Hematopoietic multipotent progenitor cell treated with erythropoietin and hydrocortisone succinate and interleukin-3 and kit ligand, for 6 days (in vitro differentiated cells): ENCODE results near the gene EEA1.

Experiments
- DNase-seq: peaks from one replicate; pipeline ENCODE4 v3.0.0-alpha.2; 2015

Gene EEA1

DNA sequence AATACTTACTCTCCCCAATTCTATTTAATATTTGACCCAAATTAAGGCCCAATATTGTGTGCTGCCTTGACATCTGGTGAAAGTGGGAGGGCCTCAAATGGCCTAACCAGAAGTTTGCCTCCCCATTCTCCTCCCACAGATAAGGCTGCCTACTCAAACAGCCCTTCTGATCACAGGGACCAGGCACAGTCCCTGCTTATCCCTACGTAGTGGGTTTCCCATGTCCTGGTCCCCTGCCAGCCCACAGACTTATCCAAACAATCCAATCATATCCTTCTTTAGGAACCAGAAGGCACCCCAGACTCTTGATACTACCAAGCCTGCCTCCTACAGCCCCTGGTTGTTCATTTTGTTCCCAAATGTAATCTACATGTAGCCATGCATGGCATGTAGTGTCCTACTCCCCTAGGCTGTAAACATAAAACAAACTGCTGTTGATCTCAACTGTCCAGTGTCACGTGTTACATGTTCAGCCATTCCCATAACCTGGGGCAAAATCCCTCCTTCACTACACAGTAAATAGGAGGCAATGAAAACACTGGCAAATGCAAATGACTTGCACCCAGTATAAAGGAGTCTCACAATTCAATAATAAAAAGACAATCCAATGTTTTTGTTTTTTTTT lies 49.3 kb downstream of the EEA1 start:
- DNase-seq: peak; percentile 88

- peak; percentile 33 for DNase-seq
These were observed 51.2 kb downstream of the EEA1 start for GRCh38 chr12:92877904-92878303.

GRCh38 chr12:92876496-92876895 lies 52.6 kb downstream of the EEA1 start:
- peak; percentile 85 for DNase-seq

GRCh38 chr12:92871116-92871515 lies 58.0 kb downstream of the EEA1 start:
- no peak for DNase-seq

GRCh38 chr12:92866418-92866817 lies 62.7 kb downstream of the EEA1 start:
- no peak for DNase-seq

DNA sequence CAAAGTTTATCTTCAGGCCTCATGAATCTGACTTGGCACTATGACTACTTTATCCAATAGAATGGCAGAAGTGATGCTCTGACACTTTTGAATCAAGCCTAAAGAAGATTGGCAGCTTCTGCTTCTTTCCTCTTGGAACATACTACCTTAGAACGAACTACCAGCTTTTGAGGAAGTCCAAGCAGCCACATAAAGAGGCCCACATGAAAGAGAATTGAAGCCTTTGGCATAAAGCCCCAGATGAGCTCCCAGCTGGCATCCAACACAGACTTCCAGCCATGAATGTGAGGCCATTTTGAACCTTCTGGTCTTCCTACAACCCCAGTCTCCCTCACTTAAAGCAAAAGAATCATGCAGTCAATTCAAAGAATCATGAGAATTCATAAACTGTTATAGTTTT lies 65.8 kb downstream of the EEA1 start:
- peak; percentile 25 for DNase-seq

GRCh38 chr12:92861381-92861780 lies 67.7 kb downstream of the EEA1 start:
- DNase-seq: no peak

DNA sequence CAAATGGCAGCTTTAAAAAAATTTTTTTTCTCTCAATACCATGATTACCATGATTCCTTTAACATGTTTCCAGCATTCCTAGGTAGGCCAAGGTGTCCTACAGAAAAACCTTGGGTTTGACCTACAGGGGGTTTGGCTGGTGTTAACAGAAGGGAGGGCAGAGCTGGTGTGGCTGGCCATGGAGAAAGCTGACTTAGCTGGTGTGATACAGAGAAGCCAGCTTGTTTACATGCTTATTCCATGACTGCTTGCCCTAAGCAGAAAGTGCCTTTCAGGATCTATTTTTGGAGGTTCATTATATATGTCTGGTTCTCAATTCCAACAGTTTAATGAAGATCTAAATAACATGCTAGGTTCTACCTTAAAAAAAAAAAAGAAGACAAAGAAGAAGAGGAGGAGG lies 68.6 kb downstream of the EEA1 start:
- no peak for DNase-seq

GRCh38 chr12:92859650-92860386 lies 69.3 kb downstream of the EEA1 start:
- no peak for DNase-seq

- no peak for DNase-seq
These were observed 71.3 kb downstream of the EEA1 start for GRCh38 chr12:92857818-92858217.

DNA sequence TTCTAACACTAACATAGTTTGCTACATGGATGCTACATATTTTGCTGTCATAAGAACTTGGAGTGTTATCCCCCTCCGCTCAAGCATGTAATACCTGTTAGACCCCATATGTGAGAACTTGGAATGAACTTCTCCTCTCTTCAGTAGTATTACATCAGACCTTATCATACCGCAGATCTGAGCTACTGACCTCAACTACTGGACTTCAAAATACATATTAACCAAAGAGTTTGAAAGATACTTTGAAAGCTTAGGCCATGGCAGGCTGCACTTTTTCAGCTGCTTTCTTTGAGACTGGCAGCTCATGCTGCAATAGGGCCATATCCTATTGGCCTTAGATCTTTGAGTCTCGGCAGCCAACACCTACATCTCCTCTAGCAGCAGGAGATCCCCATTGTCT lies 74.8 kb downstream of the EEA1 start:
- peak; percentile 8 for DNase-seq

- DNase-seq: no peak
These were observed 80.4 kb downstream of the EEA1 start for GRCh38 chr12:92848740-92849139.

DNA sequence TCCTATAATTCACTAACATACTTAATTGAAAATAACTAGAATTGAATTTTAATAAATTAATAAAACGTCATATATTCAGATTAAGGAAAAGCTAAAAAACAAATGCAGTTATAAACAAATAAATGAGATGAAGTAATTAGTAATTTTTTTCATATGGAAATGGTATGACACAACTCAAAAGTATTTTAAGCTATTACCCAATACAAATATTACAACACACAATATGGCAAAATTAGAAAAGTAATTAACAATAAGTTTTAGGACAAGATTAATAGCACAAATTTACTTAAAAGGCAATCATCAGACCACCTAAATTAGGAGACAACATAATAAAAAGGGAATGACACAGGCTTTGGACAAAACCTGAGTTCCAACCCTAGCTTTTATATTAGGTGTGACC lies 81.7 kb downstream of the EEA1 start:
- no peak for DNase-seq

DNA sequence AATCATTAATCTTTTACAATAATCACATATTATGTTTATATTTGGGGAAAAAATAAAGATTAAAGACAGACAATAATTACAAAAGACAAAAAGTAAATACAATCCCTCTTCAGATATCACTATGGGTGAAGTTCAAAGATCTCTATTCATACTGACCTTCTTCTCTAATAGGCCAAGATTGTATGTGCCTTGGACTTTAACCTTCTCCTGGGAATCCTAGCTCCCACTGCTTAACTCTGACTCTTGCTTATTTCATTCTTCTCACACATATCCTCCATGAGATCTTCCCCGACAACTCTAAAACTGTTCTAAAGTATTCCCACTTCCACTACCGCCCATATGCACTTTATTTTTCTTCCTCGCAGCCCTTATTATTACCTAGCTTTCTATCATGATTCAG lies 83.8 kb downstream of the EEA1 start:
- DNase-seq: no peak

DNA sequence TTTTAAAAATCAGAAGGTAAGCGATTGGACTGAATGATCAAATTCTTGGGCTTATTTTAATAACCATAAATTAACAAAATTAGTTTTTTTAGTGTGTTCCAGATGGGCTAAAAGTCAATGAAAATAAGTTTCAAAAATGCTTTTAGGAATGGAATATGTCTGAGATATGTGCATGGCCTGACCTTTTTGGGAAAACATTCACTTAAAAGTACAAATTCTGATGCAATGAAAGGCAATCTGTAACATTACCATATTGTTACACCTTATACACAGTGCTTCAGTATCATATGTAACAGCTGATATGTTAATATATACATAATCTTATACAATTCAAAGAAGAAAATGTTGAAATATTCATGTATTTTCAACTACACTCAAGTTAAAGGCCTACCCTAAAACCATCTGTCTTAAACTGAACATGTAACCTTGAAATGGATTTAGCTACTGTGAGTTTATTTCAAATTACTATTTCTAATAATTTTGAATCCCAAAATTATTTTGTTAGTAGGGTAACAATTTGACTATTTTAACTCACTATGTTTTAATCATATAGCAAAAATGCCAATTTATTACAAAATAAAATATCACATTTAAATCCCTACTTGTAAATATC lies 84.8 kb downstream of the EEA1 start:
- no peak for DNase-seq

- no peak for DNase-seq
These were observed 99.3 kb downstream of the EEA1 start for GRCh38 chr12:92829686-92830282.

DNA sequence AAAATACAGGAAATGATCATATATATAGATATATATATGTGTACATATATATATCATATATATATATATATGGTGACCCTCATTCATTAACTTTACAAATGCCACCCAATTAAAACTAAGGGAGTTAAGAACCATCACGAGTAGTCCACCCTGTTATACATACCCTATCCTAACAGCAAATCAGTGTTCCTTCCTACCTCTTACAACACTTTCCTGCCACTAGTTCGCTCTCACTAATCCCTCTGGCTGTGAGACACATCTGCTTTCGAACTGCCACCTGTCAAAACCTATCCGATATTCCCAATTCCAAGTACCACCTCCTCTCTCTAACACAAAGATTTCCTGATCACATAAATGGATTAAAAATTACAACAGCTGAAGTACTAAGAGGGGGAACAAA lies 100.5 kb downstream of the EEA1 start:
- DNase-seq: no peak

DNA sequence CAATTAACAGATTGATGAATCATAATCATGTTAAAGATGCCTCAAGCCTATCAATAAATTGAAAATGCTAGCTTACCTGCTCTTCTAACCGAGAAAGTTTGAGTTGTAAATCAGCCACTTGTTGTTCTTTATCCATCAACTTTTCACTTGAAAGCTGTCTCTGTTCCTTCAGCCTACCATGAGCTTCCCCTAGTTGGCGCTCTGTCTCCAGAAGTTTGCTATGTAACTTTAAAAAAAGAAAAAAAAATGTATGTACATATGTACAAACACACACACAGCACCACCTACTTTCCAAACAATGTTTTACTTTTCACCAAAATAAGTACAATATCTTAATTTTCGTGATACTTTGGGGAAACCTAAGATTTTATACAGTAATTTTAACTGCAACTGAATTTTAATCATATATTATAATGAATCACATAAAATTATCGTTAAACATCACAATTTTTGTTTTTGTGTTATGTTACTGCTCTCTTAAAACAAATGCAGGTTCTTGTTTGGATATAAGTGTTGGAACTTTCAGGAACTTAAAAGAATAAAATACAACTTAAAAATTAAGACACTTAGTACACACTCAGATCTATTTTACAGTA lies 101.2 kb downstream of the EEA1 start:
- peak; percentile 80 for DNase-seq

- no peak for DNase-seq
These were observed 108.0 kb downstream of the EEA1 start for GRCh38 chr12:92821142-92821541.

DNA sequence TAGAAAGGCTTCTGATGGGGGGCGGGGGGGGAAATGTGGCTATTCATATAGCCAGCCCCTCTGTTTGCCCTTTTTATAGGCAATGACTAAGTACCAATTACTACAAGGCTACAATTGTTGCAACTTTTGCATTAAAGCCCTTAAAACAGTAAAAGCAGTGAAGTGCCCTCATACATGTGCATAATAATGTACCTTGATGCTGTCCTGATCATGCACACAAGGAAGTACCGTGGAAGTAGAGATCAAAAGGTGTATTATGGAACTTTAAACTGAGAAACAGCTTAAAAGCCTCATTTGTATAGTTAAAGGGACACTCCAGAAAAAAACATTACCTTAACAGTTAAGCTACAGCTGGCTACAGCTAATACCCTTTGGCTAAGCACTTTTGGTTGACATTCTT lies 114.5 kb downstream of the EEA1 start:
- DNase-seq: no peak

DNA sequence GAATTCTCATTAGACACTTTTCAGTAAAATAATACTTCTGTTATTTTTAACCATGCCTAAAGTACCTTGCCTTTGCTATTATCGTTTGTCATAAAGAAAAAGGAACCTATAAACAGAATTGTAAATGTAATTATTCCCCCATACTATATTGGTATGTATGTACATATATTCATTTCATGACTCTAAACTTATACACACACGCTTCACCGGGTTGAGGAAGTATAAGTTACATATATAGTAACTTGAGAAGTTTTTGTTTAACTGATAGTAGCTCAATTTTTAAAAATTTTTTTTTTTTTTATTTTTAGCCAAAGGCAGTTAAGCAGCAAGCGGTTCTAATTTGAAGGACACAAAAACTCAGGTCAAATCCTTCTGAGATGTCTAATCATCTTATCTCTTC lies 118.7 kb downstream of the EEA1 start:
- no peak for DNase-seq

DNA sequence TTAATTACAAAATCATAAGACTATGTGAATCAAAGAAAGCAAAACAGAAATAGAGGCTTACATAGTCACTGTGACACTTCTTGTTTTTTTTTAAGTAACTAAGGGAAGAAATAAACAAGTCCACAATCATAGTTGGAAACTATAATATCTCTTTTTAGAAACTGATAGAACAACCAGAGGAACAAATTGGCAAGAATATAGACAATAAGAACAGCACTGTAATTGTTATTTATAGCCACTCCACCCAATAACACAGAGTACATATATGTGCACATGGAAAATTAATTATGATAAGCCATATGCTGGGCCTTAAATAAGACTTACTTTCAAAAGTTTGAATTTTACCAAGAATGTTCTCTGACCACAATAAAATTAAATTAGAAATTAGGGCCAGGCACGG lies 125.2 kb downstream of the EEA1 start:
- no peak for DNase-seq

DNA sequence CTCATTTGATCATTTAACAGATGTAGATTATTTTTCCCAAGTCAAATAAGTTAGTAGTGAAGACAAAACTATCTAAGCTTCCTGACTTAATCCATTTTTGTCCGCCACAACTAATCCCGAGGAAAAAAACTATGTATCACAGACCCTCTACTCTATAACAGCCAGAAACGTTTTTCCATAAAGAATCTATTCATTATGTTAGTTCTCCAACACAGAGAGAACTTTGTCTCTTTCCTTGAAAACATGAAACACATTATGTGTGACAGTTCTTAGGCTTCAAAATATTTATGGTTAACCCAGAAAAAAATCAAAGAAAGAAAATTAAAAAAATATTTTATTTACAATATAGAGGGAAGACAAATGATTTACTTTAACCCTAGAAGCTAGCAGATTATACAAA lies 126.2 kb downstream of the EEA1 start:
- DNase-seq: no peak

- no peak for DNase-seq
These were observed 132.4 kb downstream of the EEA1 start for GRCh38 chr12:92796650-92797049.
